ENCODE measurements around the gene FGF14.

GRCh38 chr13:102312841-102313240, 89.0 kb downstream of the FGF14 start:
- TF ChIP-seq CTCF (conservative IDR thresholded peaks at IDR 0.05) (no peak), ZFX (IDR thresholded peaks at IDR 0.05) (no peak)

Measured in C4-2B (cell line).